Common myeloid progenitor, CD34-positive (primary cell): ENCODE measurements around the gene SYPL1.
A peak's percentile ranks its signal among the peaks of the same experiment; 100 is the strongest.

Experiments
- CTCF ChIA-PET: fragments of 350-600 bp; sonication (Branson Sonifier 250); formaldehyde crosslinking; loops from one replicate; lab custom pipeline; 2021; ENCODE audit warnings: antibody characterized with exemption; lab: Charles Lee
- POLR2A ChIA-PET: fragments of 350-600 bp; sonication (Branson Sonifier 250); formaldehyde crosslinking; loops from one replicate; lab custom pipeline; 2021; ENCODE audit warnings: antibody characterized with exemption; lab: Charles Lee
- DNase-seq, 3 donors: peaks; one replicate each; pipeline versions ENCODE4 v3.0.0 to v3.0.0-alpha.2; 2013
- H3K27ac ChIP-seq, 2 experiments: 1 replicate in 1 of 2; 2 replicates in 1 of 2; pipeline ENCODE4 v1.7.0; 2013; ENCODE audit warnings: inconsistent platforms in 2 of 2, low read length in 2 of 2, mild to moderate bottlenecking in 2 of 2, low read depth in 1 of 2, moderate library complexity in 1 of 2; ENCODE audit not compliant: severe bottlenecking in 2 of 2, insufficient read depth in 1 of 2, poor library complexity in 1 of 2
- H3K27me3 ChIP-seq, 5 experiments: replicated peaks in 2 of 5; 1 replicate in 3 of 5; 2 replicates in 2 of 5; pipeline versions ENCODE4 v1.6.1 to v1.7.0; 2013; ENCODE audit warnings: low read length in 4 of 5, mild to moderate bottlenecking in 2 of 5, moderate library complexity in 2 of 5, inconsistent platforms in 1 of 5; ENCODE audit not compliant: insufficient read depth in 5 of 5, control insufficient read depth in 4 of 5
- H3K36me3 ChIP-seq, 4 experiments: 1 replicate in 2 of 4; 2 replicates in 2 of 4; pipeline versions ENCODE4 v1.6.1 to v1.7.0; 2013; ENCODE audit warnings: low read length in 3 of 4, control low read depth in 1 of 4, mild to moderate bottlenecking in 1 of 4; ENCODE audit not compliant: control insufficient read depth in 4 of 4, insufficient read depth in 4 of 4
- H3K4me1 ChIP-seq, 4 experiments: 1 replicate in 3 of 4; 2 replicates in 1 of 4; pipeline versions ENCODE4 v1.6.1 to v1.7.1; 2013; ENCODE audit warnings: low read length in 3 of 4, mild to moderate bottlenecking in 3 of 4, control low read depth in 1 of 4, inconsistent platforms in 1 of 4, moderate library complexity in 1 of 4; ENCODE audit not compliant: control insufficient read depth in 4 of 4, insufficient read depth in 4 of 4; ENCODE audit errors: control extremely low read depth in 1 of 4
- H3K4me3 ChIP-seq, 7 experiments: 1 replicate in 4 of 7; 2 replicates in 3 of 7; pipeline versions ENCODE4 v1.5.1 to v1.7.0; 2013; ENCODE audit warnings: mild to moderate bottlenecking in 7 of 7, low read length in 6 of 7, moderate library complexity in 6 of 7, inconsistent platforms in 2 of 7, low read depth in 2 of 7, control low read depth in 1 of 7; ENCODE audit not compliant: insufficient read depth in 4 of 7, control insufficient read depth in 1 of 7; ENCODE audit errors: extremely low read depth in 1 of 7
- H3K9me3 ChIP-seq, 5 experiments: 1 replicate in 4 of 5; 2 replicates in 1 of 5; pipeline versions ENCODE4 v1.6.1 to v1.7.1; 2013; ENCODE audit warnings: low read length in 4 of 5, mild to moderate bottlenecking in 2 of 5, inconsistent platforms in 1 of 5, low read depth in 1 of 5, moderate library complexity in 1 of 5; ENCODE audit not compliant: control insufficient read depth in 4 of 5, insufficient read depth in 2 of 5; ENCODE audit errors: control extremely low read depth in 1 of 5
- WGBS: methylation state at CpG from one replicate; pipeline ENCODE4 v1.1.5; 2013; ENCODE audit not compliant: insufficient coverage; 5-methylcytosine and 5-hydroxymethylcytosine counted together

SYPL1 gene

DNA sequence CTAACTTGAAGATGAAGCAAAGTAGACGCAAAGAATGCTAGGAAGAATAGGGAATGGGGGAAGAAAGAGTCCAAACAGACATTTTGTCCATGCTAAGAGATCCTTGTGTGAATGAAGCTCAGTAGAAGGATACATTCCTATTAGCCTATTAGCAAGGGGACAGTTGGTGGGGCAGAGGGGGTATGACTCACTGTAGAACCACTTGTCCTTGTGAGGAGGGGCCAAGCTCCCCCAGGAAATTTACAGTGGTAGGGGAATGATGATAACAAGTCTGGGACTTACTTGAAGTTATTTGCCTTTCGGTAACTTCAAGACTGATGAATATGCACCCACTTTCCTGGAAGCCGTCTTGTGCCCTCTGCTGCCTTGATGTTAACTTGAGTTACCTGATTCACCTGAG is 17.2 kb upstream of the SYPL1 start:
- ChIA-PET CTCF (interaction anchor here (0.8 to 1.2 kb wide), 2 partner anchors 15 to 31 kb away, joined by 3 read pairs; no protein-coding TSS in a partner anchor), POLR2A (no interaction called here)
- no peak overlapping the region for H3K27ac ChIP-seq
- H3K9me3 ChIP-seq = no peaks in the 10 kb centered on the region
- no peaks in the 10 kb centered on the region for H3K36me3 ChIP-seq
- no peaks in the 10 kb centered on the region for H3K27me3 ChIP-seq
- WGBS = 94% methylated on average over 3 of the region's 3 CpGs
- no peak for DNase-seq
- H3K4me1 ChIP-seq = peaks cover 0 to 7% (median 3%) of the 10 kb centered on the region in 4 experiments
- no peak overlapping the region for H3K4me3 ChIP-seq

DNA sequence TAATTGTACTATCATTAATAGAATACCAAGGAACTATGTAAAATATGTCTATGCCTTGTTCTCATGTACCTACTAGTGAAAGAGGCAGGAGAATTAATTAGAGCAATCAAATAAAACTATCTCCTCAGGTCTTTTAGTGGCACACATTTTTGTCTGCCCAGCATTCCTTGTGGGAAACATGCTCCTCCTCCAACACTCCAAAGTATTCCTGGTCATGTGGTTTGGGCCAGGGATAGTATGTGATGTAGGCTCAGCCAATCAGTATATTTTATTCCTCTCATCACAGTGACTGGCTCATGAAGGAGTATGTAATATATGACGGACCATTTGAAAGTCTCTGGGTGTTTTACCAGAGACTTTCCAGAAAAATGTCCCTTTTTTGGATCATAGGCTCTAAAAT is 16.7 kb upstream of the SYPL1 start:
- H3K27me3 ChIP-seq = no peaks in the 10 kb centered on the region
- no peak for DNase-seq
- no peaks in the 10 kb centered on the region for H3K9me3 ChIP-seq
- CTCF ChIA-PET = interaction anchor here (0.7 to 0.8 kb wide), 2 partner anchors 16 to 68 kb away, joined by 3 read pairs; no protein-coding TSS in a partner anchor
- peaks cover 0 to 7% (median 3%) of the 10 kb centered on the region in 4 experiments for H3K4me1 ChIP-seq
- H3K27ac ChIP-seq = no peak overlapping the region
- WGBS = no CpG with 5 or more reads among the region's 1 CpG
- no peaks in the 10 kb centered on the region for H3K36me3 ChIP-seq
- no peak overlapping the region for H3K4me3 ChIP-seq
- POLR2A ChIA-PET = no interaction called here

DNA sequence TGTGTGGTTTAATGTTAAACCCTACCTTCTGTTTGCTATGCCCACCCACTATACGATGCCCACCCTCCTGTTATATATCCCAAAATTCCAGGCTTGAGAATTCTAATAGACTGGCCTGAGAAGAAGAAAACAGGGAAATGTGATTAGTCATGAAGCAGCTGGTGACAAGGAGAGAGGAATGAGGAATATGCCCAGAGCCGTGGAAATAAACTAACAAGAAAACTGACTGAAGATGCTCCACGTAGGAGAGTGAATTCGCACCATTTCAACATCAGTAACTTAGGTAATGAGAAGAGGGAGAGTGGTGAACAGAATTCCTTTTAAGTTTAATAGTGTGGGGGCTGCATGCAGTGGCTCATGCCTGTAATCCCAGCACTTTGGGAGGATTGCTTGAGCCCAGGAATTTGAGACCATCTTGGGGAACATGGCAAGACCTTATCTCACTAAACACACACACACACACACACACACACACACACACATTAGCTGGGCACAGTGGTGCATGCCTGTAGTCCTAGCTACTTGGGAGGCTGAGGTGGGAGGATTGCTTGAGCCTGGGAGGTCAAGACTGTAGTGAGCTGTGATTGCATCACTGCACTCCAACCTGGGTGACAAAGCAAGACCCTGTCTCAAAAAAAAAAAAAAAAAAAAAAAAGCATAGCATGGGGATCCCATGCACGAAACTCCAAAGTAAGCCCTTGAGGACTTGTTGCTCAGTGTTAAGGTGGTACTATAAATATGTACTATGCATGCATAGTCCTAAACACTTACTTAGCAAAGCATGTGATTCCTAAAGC is 16.1 kb upstream of the SYPL1 start:
- Histone ChIP-seq H3K9me3 (no peaks in the 10 kb centered on the region), H3K27ac (no peak overlapping the region), H3K4me1 (peaks cover 0 to 7% (median 3%) of the 10 kb centered on the region in 4 experiments), H3K4me3 (no peak overlapping the region), H3K27me3 (no peaks in the 10 kb centered on the region), H3K36me3 (no peaks in the 10 kb centered on the region)
- no peak for DNase-seq
- WGBS = 96% methylated on average over 3 of the region's 5 CpGs
- POLR2A ChIA-PET = no interaction called here
- CTCF ChIA-PET = interaction anchor here (0.7 kb wide), 1 partner anchor 68 kb away, joined by 3 read pairs; no protein-coding TSS in a partner anchor

DNA sequence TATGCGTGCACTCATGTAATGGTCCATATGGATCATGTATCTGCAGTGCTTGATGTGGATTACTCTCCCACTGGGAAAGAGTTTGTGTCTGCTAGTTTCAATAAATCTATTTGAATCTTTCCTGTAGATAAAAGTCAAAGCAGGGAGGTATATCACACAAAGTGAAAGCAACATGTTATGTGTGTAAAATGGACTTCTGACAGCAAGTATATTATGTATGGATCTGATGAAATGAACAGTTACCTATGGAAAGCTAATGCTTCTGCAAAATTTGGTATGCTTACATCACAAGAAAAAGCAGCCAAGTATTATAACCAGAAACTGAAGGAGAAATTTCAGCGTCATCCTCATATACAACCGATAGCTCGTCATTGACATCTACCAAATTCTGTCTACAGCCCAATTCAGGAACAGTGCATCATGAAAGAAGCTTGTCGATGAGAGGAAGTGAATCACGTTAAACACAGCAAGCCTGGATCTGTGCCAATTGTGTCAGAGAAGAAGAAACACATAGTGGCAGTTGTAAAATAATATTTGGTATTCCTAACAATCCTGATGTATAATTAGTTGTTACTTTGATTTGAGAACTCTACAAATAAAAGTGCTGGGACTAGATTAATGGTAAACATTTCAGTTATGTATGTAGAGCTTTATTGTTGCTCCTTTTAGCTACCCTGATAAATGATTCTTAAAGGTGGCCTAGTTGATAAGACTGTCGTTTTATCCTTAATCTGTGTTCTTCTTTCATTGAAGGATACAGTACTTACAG is 14.2 kb upstream of the SYPL1 start:
- no peaks in the 10 kb centered on the region for H3K27me3 ChIP-seq
- ChIA-PET CTCF (interaction anchor here (0.8 to 1.8 kb wide), 11 partner anchors 10 to 69 kb away, joined by 3 to 9 read pairs (median 4); no protein-coding TSS in a partner anchor), POLR2A (interaction anchor here (0.6 to 1.2 kb wide), 2 partner anchors 19 to 104 kb away, joined by 3 to 4 read pairs; no protein-coding TSS in a partner anchor)
- WGBS = 60% methylated on average over 4 of the region's 7 CpGs
- no peak overlapping the region for H3K27ac ChIP-seq
- H3K4me3 ChIP-seq = peak overlapping the region in 1 of 7 experiments; percentile 37
- peak; percentile 56 to 89 (median 81) for DNase-seq
- peaks cover 3 to 20% (median 11%) of the 10 kb centered on the region in 4 experiments for H3K4me1 ChIP-seq
- H3K9me3 ChIP-seq = no peaks in the 10 kb centered on the region
- H3K36me3 ChIP-seq = no peaks in the 10 kb centered on the region

DNA sequence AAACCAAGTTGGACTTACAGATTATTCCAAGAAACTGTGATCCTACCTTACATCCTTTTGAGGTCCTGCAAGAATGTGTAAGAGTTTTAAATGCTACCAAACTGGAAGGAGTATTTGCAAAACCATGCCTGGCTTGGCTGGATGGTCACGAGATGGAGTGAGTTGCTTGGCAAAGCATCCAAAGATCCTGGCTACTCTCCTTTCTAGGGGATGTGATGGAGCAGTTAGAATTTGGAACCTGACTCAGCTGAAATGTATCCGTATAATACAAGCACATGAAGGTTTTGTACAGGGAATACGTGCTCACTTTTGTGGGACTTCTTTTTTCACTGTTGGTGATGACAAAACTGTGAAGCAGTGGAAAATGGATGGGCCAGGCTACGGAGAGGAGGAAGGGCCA is 13.3 kb upstream of the SYPL1 start:
- peaks cover 3 to 29% (median 17%) of the 10 kb centered on the region in 4 experiments for H3K4me1 ChIP-seq
- POLR2A ChIA-PET = interaction anchor here (0.7 kb wide), 1 partner anchor 50 kb away, joined by 3 read pairs; no protein-coding TSS in a partner anchor
- H3K4me3 ChIP-seq = no peak overlapping the region
- no peak for DNase-seq
- H3K27ac ChIP-seq = no peak overlapping the region
- no peaks in the 10 kb centered on the region for H3K36me3 ChIP-seq
- CTCF ChIA-PET = interaction anchor here (1.1 to 1.8 kb wide), 5 partner anchors 9 to 31 kb away, joined by 3 to 9 read pairs (median 4); no protein-coding TSS in a partner anchor
- WGBS = 91% methylated on average over 3 of the region's 4 CpGs
- H3K27me3 ChIP-seq = no peaks in the 10 kb centered on the region
- H3K9me3 ChIP-seq = no peaks in the 10 kb centered on the region

DNA sequence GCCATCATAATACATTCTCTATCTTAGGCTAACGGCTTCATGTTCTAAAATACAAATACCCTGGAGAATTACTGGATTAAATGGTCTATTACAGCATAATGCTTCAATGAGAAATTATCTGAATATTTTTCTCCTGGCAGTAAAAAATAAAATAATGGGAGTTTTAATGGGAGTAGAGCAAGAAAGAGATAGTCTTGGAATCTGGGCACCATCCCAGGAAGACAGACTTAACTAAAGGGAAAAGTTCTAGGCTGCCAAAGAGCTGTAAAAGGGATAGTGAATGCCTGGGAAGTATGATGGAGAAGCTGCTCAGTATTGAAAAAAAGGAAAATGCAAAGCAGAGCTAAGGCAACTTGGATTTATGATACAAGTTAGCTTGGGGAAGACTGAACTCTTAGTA is 12.1 kb upstream of the SYPL1 start:
- Histone ChIP-seq H3K9me3 (no peaks in the 10 kb centered on the region), H3K4me1 (peaks cover 3 to 38% (median 22%) of the 10 kb centered on the region in 4 experiments), H3K27me3 (no peaks in the 10 kb centered on the region), H3K36me3 (no peaks in the 10 kb centered on the region), H3K27ac (no peak overlapping the region), H3K4me3 (no peak overlapping the region)
- POLR2A ChIA-PET = no interaction called here
- whole genome bisulfite sequencing = no CpG with 5 or more reads among the region's 1 CpG
- CTCF ChIA-PET = interaction anchor here (0.6 kb wide), 1 partner anchor 10 kb away, joined by 3 read pairs; no protein-coding TSS in a partner anchor
- no peak for DNase-seq
